Activated CD8-positive, alpha-beta memory T cell treated with anti-CD3 and anti-CD28 coated beads, Interleukin-2, amount 50 U/mL, for 24 hours (primary cell): ENCODE data around the gene RAD51C.
A peak's percentile ranks its signal among the peaks of the same experiment; 100 is the strongest.
"Not testable (repeated sequence)": the region's sequence is repeated elsewhere in the genome, so short reads cannot be mapped to it uniquely, and the experiment has no call there.

Experiments
- DNase-seq: peaks from one replicate; pipeline ENCODE4 v3.0.0-alpha.2; 2020; ENCODE audit errors: extremely low read depth

Gene RAD51C

DNA sequence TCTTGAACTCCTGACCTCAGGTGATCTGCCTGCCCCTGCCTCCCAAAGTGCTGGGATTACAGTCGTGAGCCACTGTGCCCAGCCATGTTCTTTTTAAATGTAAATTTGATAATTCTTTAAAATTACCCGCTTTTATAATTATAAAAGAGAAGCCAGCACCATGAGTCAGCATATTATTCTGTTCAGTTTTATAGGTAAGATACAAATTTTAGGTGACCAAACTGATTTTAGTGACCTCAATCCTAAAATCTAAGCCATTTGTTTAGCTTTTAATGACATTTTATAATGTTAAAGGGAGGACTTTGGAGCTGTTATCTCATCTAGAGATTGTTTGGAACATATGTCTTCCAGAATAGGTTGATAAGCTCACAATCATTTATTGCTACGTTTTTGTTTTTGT is 42.4 kb downstream of the RAD51C start:
- no peak for DNase-seq

- no peak for DNase-seq
These were observed 48.8 kb downstream of the RAD51C start for GRCh38 chr17:58741121-58741625.

GRCh38 chr17:58747674-58748073 is 55.3 kb downstream of the RAD51C start:
- no peak for DNase-seq

DNA sequence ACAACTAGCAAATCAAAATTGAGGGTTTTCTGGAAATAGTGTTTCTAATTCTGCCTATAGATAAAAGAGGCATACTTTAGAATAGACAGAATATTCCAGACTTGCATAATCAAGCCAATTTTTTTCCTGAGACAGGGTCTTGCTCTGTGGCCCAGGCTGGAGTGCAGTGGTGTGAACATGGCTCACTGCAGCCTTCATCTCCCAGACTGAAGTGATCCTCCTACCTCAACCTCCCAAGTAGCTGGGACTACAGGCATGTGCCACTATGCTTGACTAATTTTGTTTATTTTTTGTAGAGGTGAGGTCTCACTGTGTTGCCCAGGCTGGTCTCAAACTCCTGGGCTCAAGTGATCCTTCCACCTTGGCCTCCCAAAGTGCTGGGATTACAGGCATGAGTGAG is 57.2 kb downstream of the RAD51C start:
- DNase-seq = not testable (repeated sequence)

DNA sequence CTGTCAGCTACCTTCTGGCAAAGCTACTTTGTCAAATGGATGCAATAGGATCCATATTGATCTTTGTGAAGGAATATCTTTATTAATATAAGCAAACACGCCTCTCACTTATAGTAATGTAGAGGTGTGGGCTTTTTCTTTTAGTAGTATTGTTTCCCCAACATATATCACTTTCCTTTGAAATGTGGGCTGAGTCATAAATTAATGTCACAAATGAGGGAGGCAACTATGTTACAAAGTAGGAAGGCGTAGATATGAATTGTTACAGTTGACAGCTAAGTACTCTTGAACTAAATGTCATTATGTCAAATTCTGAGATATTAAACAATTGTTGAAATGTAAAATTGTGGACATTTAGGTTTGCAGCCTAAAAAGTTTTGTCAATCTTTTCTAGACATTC is 60.6 kb downstream of the RAD51C start:
- no peak for DNase-seq

GRCh38 chr17:58755269-58755576 is 62.8 kb downstream of the RAD51C start:
- DNase-seq = no peak

- peak; percentile 8 for DNase-seq
These were observed 63.3 kb downstream of the RAD51C start, which contains the start of gene PPM1E for GRCh38 chr17:58755577-58756245. PPM1E (plus strand) TSS chr17:58755854.

- no peak for DNase-seq
These were observed 64.1 kb downstream of the RAD51C start for GRCh38 chr17:58756246-58757161.

GRCh38 chr17:58757162-58757613 is 64.8 kb downstream of the RAD51C start:
- DNase-seq = no peak

GRCh38 chr17:58758890-58759289 is 66.5 kb downstream of the RAD51C start:
- DNase-seq = no peak

- DNase-seq = no peak
These were observed 67.1 kb downstream of the RAD51C start for GRCh38 chr17:58759522-58759921.

- no peak for DNase-seq
These were observed 67.8 kb downstream of the RAD51C start for GRCh38 chr17:58760248-58760647.

DNA sequence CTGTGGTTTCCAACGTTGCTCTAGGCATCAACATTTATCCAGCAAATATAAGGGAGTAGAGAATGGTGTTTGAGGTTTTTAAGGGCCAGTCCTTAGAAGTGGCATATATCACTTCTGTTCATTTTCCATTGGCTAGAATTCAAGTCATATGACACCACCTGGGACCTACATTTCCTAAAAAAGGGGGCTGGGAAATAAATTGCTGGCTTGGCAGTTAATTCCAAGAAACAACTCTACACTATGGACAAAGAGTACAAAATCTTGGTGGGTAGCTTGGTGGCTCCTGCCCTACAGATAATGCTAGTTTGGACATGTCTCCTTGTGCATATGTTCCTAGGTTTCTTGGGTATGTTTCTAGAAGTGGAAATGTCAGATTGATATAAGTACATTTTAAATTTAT is 70.9 kb downstream of the RAD51C start:
- no peak for DNase-seq

GRCh38 chr17:58764373-58764772 is 72.0 kb downstream of the RAD51C start:
- DNase-seq = no peak

GRCh38 chr17:58778482-58778881 is 86.1 kb downstream of the RAD51C start:
- not testable (repeated sequence) for DNase-seq

DNA sequence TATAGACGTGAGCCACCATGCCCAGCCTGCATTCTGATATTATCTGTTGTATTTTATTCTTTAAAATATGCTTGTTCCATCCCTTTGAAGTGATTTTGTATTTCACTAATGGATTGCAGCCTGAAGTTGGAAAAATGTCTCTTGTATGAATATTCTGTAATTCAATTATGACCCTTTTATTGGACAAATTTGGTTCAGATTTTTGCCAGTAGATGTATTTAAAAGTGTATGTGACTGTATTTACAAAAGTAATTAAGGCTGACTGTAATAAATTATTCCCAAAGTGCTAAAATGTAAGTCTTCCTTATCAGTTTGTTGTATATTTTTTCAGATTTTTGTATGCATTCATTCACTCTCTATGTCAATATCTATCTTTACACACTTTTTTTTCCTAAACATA is 87.0 kb downstream of the RAD51C start:
- DNase-seq = no peak

- no peak for DNase-seq
These were observed 91.0 kb downstream of the RAD51C start for GRCh38 chr17:58783380-58783779.

GRCh38 chr17:58785097-58785496 is 92.7 kb downstream of the RAD51C start:
- no peak for DNase-seq
